Smooth muscle cell of the pulmonary artery (primary cell): ENCODE data around the gene SSTR4. TPM values are rescaled to one million over a fixed set of nuclear protein-coding genes. Genes with fewer than 3 reads are reported as not detected.

ENCODE experiments used
- total RNA-seq: library from RNA; depleted of rRNA; stranded (reverse); fragments of >200 nt; gene quantifications from 2 replicates; pipeline ENCODE4 v1.2.3, GENCODE V29; 2014

Gene SSTR4, protein sequence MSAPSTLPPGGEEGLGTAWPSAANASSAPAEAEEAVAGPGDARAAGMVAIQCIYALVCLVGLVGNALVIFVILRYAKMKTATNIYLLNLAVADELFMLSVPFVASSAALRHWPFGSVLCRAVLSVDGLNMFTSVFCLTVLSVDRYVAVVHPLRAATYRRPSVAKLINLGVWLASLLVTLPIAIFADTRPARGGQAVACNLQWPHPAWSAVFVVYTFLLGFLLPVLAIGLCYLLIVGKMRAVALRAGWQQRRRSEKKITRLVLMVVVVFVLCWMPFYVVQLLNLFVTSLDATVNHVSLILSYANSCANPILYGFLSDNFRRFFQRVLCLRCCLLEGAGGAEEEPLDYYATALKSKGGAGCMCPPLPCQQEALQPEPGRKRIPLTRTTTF
- total RNA-seq = 0.07 TPM in 1 of 2 replicates, not detected in the other

GRCh38 chr20:23034721-23035671 is at the start of gene SSTR4:
SSTR4 (plus strand) TSS chr20:23035312; CDS start chr20:23035484, 172 bp downstream.

GRCh38 chr20:23049201-23050075 is 14.3 kb downstream of the SSTR4 start, which contains the start of gene THBD:
THBD (minus strand) TSS chr20:23049672; CDS start chr20:23049504, 168 bp downstream.

DNA sequence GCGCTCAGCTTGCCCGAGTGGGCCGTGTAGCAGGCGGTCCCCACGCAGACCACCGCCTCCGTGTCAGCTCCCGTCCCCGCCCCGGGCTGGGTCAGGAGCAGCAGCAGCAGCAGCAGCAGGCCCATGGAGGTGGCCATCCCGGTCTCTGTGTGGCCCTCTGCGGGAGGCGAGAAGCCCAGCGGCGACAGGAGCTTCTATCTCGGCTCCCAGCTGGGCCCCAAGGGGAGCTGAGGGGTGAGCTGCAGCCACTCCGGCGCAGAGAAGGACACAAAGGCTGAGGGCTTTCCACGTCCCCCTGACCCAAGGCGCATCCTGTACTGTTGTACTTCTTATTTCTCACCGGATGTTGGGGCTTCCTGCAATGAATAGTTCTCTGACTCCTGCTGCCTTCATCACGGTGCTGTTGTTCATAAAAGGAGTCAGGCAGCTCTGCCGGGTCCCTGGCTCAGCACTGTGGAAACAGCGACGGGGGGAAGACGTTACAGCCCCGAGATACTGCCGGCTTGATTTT is 51.0 kb downstream of the SSTR4 start, which contains the start of gene CD93:
CD93 (minus strand) TSS at position 269 of the 511 bp plus-strand sequence; CDS start at position 137, 132 bp downstream.

Other genes starting within 250 kb of the SSTR4 start
- gene THBD, start 14.4 kb downstream of the SSTR4 start, total RNA-seq = 21.1 and 52.5 TPM in 2 replicates
- 0.63 and 1.6 TPM in 2 replicates for gene CD93, start 51.0 kb downstream of the SSTR4 start, total RNA-seq